ENCODE data around the gene PCGF1.

DNA sequence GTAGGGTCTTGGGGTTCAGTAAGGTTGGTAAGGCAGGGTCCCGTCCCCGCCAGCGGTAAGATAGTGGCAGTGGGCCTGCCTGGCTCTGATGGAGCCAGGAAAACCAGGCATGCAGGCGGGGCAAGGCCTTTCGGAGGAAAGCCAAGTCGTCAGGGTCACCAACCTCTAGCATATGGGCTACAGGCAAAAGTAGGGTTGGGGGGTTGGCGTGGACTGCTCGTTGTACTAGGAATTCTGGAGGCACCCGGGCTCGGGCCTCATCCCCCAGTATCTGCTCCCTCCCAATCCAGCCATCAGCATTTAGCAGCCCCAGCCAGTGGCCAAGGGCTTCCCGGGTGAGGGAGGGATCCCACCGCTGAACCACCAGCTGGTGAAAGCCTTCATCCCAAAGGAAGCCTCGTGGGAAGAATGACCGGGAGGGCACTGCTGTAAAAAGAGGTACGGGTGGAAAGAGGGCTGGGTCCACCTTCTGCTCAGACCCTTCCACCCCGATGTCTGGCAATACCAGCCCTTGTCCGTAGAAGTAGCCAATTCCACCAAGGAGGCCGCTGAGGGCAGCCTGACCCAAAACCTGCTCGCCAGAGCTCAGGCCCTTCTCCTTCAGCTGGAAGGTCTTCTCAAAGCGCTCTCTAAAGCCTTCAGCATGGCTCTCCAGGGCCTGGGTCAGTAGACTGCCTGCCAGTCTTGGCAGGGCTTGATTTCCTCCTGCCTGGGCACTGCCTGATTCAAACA, 45.3 kb downstream of the PCGF1 start:
- TF ChIP-seq RFX5 (IDR thresholded peaks at IDR 0.05; ENCODE audit: borderline replicate concordance, low read depth, low read length): no peak
- TF ChIP-seq, protein P1, sequence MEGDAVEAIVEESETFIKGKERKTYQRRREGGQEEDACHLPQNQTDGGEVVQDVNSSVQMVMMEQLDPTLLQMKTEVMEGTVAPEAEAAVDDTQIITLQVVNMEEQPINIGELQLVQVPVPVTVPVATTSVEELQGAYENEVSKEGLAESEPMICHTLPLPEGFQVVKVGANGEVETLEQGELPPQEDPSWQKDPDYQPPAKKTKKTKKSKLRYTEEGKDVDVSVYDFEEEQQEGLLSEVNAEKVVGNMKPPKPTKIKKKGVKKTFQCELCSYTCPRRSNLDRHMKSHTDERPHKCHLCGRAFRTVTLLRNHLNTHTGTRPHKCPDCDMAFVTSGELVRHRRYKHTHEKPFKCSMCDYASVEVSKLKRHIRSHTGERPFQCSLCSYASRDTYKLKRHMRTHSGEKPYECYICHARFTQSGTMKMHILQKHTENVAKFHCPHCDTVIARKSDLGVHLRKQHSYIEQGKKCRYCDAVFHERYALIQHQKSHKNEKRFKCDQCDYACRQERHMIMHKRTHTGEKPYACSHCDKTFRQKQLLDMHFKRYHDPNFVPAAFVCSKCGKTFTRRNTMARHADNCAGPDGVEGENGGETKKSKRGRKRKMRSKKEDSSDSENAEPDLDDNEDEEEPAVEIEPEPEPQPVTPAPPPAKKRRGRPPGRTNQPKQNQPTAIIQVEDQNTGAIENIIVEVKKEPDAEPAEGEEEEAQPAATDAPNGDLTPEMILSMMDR (IDR thresholded peaks at IDR 0.05; ENCODE audit: control extremely low read depth in 1 of 3, insufficient read depth in 1 of 3, low read depth in 1 of 3, low read length in 3 of 3): no peak
- TF ChIP-seq GABPA (IDR thresholded peaks at IDR 0.05; ENCODE audit: borderline replicate concordance, insufficient read depth, low read length): no peak
- TF ChIP-seq POU5F1 (IDR thresholded peaks at IDR 0.05; ENCODE audit: low read depth, low read length): no peak
- TF ChIP-seq, protein P2, sequence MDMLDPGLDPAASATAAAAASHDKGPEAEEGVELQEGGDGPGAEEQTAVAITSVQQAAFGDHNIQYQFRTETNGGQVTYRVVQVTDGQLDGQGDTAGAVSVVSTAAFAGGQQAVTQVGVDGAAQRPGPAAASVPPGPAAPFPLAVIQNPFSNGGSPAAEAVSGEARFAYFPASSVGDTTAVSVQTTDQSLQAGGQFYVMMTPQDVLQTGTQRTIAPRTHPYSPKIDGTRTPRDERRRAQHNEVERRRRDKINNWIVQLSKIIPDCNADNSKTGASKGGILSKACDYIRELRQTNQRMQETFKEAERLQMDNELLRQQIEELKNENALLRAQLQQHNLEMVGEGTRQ (IDR thresholded peaks at IDR 0.05; ENCODE audit: low read length): no peak
- TF ChIP-seq POLR2A (IDR thresholded peaks at IDR 0.05; ENCODE audit: control extremely low read depth in 1 of 2, low read depth in 2 of 2, low read length in 2 of 2): no peak; a peak in 1 of 3 replicates
- TF ChIP-seq TCF12 (IDR thresholded peaks at IDR 0.05; ENCODE audit: low read depth, low read length): no peak
- TF ChIP-seq NRF1 (IDR thresholded peaks at IDR 0.05; ENCODE audit: low read depth, low read length): no peak
